IMR-90 (cell line): ENCODE data around the gene SLC25A26.

Experiments
- BHLHE40 ChIP-seq: fragments of 150-350 bp; IDR thresholded peaks from 2 replicates; pipeline ENCODE4 v1.6.1; 2016; ENCODE audit warnings: mild to moderate bottlenecking, low read depth, low read length
- TF ChIP-seq, protein P1 (sequence below): conservative IDR thresholded peaks from 2 replicates; pipeline ENCODE4 v1.5.1; 2012; ENCODE audit warnings: mild to moderate bottlenecking, low read depth, low read length, improper control_type of control experiment

DNA sequence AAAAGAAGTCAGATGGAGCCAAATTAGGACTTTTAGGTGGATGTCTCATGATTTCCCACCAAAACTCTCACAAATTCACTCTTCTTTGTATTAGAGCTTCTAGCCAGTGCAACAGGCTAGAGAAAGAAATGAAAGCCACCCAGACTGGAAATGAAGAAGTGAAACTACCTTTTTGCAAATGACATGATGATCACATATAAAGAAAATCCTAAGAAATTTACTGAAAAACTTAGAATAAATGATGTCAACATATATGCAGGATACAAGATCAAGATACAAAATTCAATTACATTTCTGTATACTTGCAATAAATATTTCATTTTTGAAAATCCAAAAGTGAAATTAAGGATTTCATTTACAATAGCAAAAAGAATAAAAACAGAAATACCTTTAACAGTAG is 169.2 kb downstream of the SLC25A26 start:
- TF ChIP-seq BHLHE40: no peak
- TF ChIP-seq, protein P1, sequence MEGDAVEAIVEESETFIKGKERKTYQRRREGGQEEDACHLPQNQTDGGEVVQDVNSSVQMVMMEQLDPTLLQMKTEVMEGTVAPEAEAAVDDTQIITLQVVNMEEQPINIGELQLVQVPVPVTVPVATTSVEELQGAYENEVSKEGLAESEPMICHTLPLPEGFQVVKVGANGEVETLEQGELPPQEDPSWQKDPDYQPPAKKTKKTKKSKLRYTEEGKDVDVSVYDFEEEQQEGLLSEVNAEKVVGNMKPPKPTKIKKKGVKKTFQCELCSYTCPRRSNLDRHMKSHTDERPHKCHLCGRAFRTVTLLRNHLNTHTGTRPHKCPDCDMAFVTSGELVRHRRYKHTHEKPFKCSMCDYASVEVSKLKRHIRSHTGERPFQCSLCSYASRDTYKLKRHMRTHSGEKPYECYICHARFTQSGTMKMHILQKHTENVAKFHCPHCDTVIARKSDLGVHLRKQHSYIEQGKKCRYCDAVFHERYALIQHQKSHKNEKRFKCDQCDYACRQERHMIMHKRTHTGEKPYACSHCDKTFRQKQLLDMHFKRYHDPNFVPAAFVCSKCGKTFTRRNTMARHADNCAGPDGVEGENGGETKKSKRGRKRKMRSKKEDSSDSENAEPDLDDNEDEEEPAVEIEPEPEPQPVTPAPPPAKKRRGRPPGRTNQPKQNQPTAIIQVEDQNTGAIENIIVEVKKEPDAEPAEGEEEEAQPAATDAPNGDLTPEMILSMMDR: no peak
